GM12891 (cell line): ENCODE results near the gene TMTC1.

Experiments
- POLR2A ChIP-seq: IDR thresholded peaks from 2 replicates; pipeline ENCODE4 v1.6.1; 2011; ENCODE audit warnings: low read depth, low read length, control low read depth
- POLR2AphosphoS5 ChIP-seq: IDR thresholded peaks from 2 replicates; pipeline ENCODE4 v1.6.1; 2011; ENCODE audit warnings: low read depth, low read length, control low read depth
- SPI1 ChIP-seq: IDR thresholded peaks from 2 replicates; pipeline ENCODE4 v1.6.1; 2011; ENCODE audit warnings: low read depth, low read length, control low read depth
- TAF1 ChIP-seq: IDR thresholded peaks from 2 replicates; pipeline ENCODE4 v1.6.1; 2011; ENCODE audit warnings: low read depth, low read length, control low read depth

GRCh38 chr12:29807129-29807528 lies 23.4 kb upstream of the TMTC1 start:
- TF ChIP-seq POLR2A (no peak), TAF1 (no peak), POLR2AphosphoS5 (no peak), SPI1 (no peak)
